Activated CD8-positive, alpha-beta memory T cell treated with anti-CD3 and anti-CD28 coated beads, Interleukin-2, amount 10 ng/mL, durations not matched to agents 7 days and 5 days (primary cell): Measurements from ENCODE around the gene SLC26A11. TPM values are rescaled to one million over a fixed set of nuclear protein-coding genes. Genes with fewer than 3 reads are reported as not detected.
A peak's percentile ranks its signal among the peaks of the same experiment; 100 is the strongest.
"Not testable (repeated sequence)": the region's sequence is repeated elsewhere in the genome, so short reads cannot be mapped to it uniquely, and the experiment has no call there.

Source experiments
- ATAC-seq: fragments of 150-1000 bp; cut with Tn5 transposase; one replicate; pipeline ENCODE4 v1.10.0; 2021; ENCODE audit warnings: moderate library complexity
- CTCF ChIA-PET: fragments of 350-600 bp; sonication (Branson Sonifier 250); formaldehyde crosslinking; loops from one replicate; lab custom pipeline; 2021; ENCODE audit warnings: antibody characterized with exemption; lab: Charles Lee
- DNase-seq: peaks from one replicate; pipeline ENCODE4 v3.0.0-alpha.2; 2020
- H3K27ac Mint-ChIP-seq: one replicate; pipeline ENCODE4 v1.8.0; 2021; ENCODE audit warnings: mild to moderate bottlenecking, mixed read lengths
- H3K27me3 Mint-ChIP-seq: one replicate; pipeline ENCODE4 v1.8.0; 2021; ENCODE audit warnings: mixed read lengths
- H3K36me3 Mint-ChIP-seq: one replicate; pipeline ENCODE4 v1.8.0; 2021; ENCODE audit warnings: mild to moderate bottlenecking, mixed read lengths
- H3K4me1 Mint-ChIP-seq: one replicate; pipeline ENCODE4 v1.8.0; 2021; ENCODE audit warnings: mixed read lengths
- H3K4me3 Mint-ChIP-seq: one replicate; pipeline ENCODE4 v1.8.0; 2021; ENCODE audit warnings: mild to moderate bottlenecking, moderate library complexity, mixed read lengths
- H3K9me3 Mint-ChIP-seq: one replicate; pipeline ENCODE4 v1.8.0; 2022; ENCODE audit warnings: low read depth, mixed read lengths
- total RNA-seq, 2 experiments: library from RNA; stranded (reverse); gene quantifications; one replicate each; pipeline ENCODE4 v1.2.3, GENCODE V29; 2021

The SLC26A11 gene
- total RNA-seq, 2 experiments from 2014 or later = 4.3 to 8.6 TPM

- Mint-ChIP-seq H3K4me3 (no peak overlapping the region), H3K27ac (no peak overlapping the region), H3K27me3 (peaks cover 7% of the 10 kb centered on the region), H3K36me3 (no peaks in the 10 kb centered on the region), H3K4me1 (peaks cover 5% of the 10 kb centered on the region), H3K9me3 (no peaks in the 10 kb centered on the region)
- no peak for ATAC-seq
- CTCF ChIA-PET = no interaction called here
- no peak for DNase-seq
Observed at GRCh38 chr17:80185968-80186367, 34.3 kb upstream of the SLC26A11 start.

GRCh38 chr17:80187090-80187489 is 33.1 kb upstream of the SLC26A11 start:
- CTCF ChIA-PET = interaction anchor here (1.4 kb wide), 1 partner anchor 9 kb away, joined by 3 read pairs; no protein-coding TSS in a partner anchor
- Mint-ChIP-seq H3K4me3 (no peak overlapping the region), H3K27ac (no peak overlapping the region), H3K27me3 (peaks cover 12% of the 10 kb centered on the region), H3K9me3 (no peaks in the 10 kb centered on the region), H3K4me1 (peaks cover 5% of the 10 kb centered on the region), H3K36me3 (no peaks in the 10 kb centered on the region)
- ATAC-seq = no peak
- DNase-seq = no peak

GRCh38 chr17:80187515-80187941 is 32.7 kb upstream of the SLC26A11 start:
- no peak overlapping the region for H3K27ac Mint-ChIP-seq
- H3K27me3 Mint-ChIP-seq = peaks cover 14% of the 10 kb centered on the region
- peaks cover 5% of the 10 kb centered on the region for H3K4me1 Mint-ChIP-seq
- no peak overlapping the region for H3K4me3 Mint-ChIP-seq
- H3K9me3 Mint-ChIP-seq = no peaks in the 10 kb centered on the region
- no peaks in the 10 kb centered on the region for H3K36me3 Mint-ChIP-seq
- ATAC-seq (no peak), DNase-seq (no peak)
- CTCF ChIA-PET = interaction anchor here (1.4 kb wide), 1 partner anchor 8 kb away, joined by 3 read pairs; no protein-coding TSS in a partner anchor

GRCh38 chr17:80189611-80190010 is 30.6 kb upstream of the SLC26A11 start:
- Mint-ChIP-seq H3K36me3 (no peaks in the 10 kb centered on the region), H3K27me3 (peaks cover 24% of the 10 kb centered on the region)
- CTCF ChIA-PET = no interaction called here

GRCh38 chr17:80190716-80191115 is 29.5 kb upstream of the SLC26A11 start:
- H3K27ac Mint-ChIP-seq = no peak overlapping the region
- CTCF ChIA-PET = no interaction called here
- no peak overlapping the region for H3K4me3 Mint-ChIP-seq
- no peak for DNase-seq
- H3K4me1 Mint-ChIP-seq = peaks cover 5% of the 10 kb centered on the region
- H3K27me3 Mint-ChIP-seq = peaks cover 24% of the 10 kb centered on the region
- H3K36me3 Mint-ChIP-seq = no peaks in the 10 kb centered on the region
- ATAC-seq = no peak
- no peaks in the 10 kb centered on the region for H3K9me3 Mint-ChIP-seq

More at GRCh38 chr17:80189611-80190010, 30.6 kb upstream of the SLC26A11 start:
- Mint-ChIP-seq H3K9me3 (no peaks in the 10 kb centered on the region), H3K27ac (no peak overlapping the region), H3K4me3 (no peak overlapping the region), H3K4me1 (peaks cover 5% of the 10 kb centered on the region)
- no peak for DNase-seq
- no peak for ATAC-seq

- Mint-ChIP-seq H3K4me1 (peaks cover 5% of the 10 kb centered on the region), H3K27me3 (peaks cover 26% of the 10 kb centered on the region), H3K9me3 (no peaks in the 10 kb centered on the region), H3K4me3 (no peak overlapping the region), H3K36me3 (no peaks in the 10 kb centered on the region), H3K27ac (no peak overlapping the region)
- CTCF ChIA-PET = no interaction called here
- ATAC-seq (no peak), DNase-seq (no peak)
Observed at GRCh38 chr17:80191192-80191591, 29.0 kb upstream of the SLC26A11 start.

- DNase-seq (no peak), ATAC-seq (no peak)
- Mint-ChIP-seq H3K9me3 (no peaks in the 10 kb centered on the region), H3K4me3 (no peak overlapping the region), H3K36me3 (no peaks in the 10 kb centered on the region), H3K4me1 (peaks cover 5% of the 10 kb centered on the region), H3K27ac (no peak overlapping the region), H3K27me3 (peaks cover 25% of the 10 kb centered on the region)
- CTCF ChIA-PET = no interaction called here
Observed at GRCh38 chr17:80191865-80192661, 28.2 kb upstream of the SLC26A11 start.

- no peak overlapping the region for H3K27ac Mint-ChIP-seq
- ATAC-seq (no peak), DNase-seq (no peak)
- H3K9me3 Mint-ChIP-seq = no peaks in the 10 kb centered on the region
- H3K27me3 Mint-ChIP-seq = peaks cover 20% of the 10 kb centered on the region
- CTCF ChIA-PET = interaction anchor here (0.8 to 4.1 kb wide), 22 partner anchors 11 to 189 kb away, joined by 3 to 50 read pairs (median 5); no protein-coding TSS in a partner anchor
- no peak overlapping the region for H3K4me3 Mint-ChIP-seq
- H3K36me3 Mint-ChIP-seq = no peaks in the 10 kb centered on the region
- H3K4me1 Mint-ChIP-seq = no peaks in the 10 kb centered on the region
Observed at GRCh38 chr17:80195141-80195540, 25.1 kb upstream of the SLC26A11 start.

- ATAC-seq (peak; percentile 64), DNase-seq (peak; percentile 60)
- no peaks in the 10 kb centered on the region for H3K4me1 Mint-ChIP-seq
- H3K27ac Mint-ChIP-seq = no peak overlapping the region
- no peak overlapping the region for H3K4me3 Mint-ChIP-seq
- H3K27me3 Mint-ChIP-seq = peaks cover 20% of the 10 kb centered on the region
- H3K36me3 Mint-ChIP-seq = no peaks in the 10 kb centered on the region
- H3K9me3 Mint-ChIP-seq = no peaks in the 10 kb centered on the region
- CTCF ChIA-PET = interaction anchor here (0.6 to 4.1 kb wide), 38 partner anchors 9 to 190 kb away, joined by 3 to 50 read pairs (median 4); partner anchors contain the start of genes GAA, SGSH and SLC26A11
Observed at GRCh38 chr17:80195671-80196529, 24.3 kb upstream of the SLC26A11 start.

GRCh38 chr17:80196652-80197051 is 23.6 kb upstream of the SLC26A11 start:
- CTCF ChIA-PET = interaction anchor here (1.0 to 4.1 kb wide), 15 partner anchors 10 to 134 kb away, joined by 3 to 50 read pairs (median 6); partner anchors contain the start of genes GAA, SGSH and SLC26A11
- ATAC-seq = no peak
- no peaks in the 10 kb centered on the region for H3K9me3 Mint-ChIP-seq
- H3K36me3 Mint-ChIP-seq = no peaks in the 10 kb centered on the region
- H3K4me3 Mint-ChIP-seq = no peak overlapping the region
- H3K27ac Mint-ChIP-seq = no peak overlapping the region
- peaks cover 17% of the 10 kb centered on the region for H3K27me3 Mint-ChIP-seq
- DNase-seq = no peak
- H3K4me1 Mint-ChIP-seq = no peaks in the 10 kb centered on the region

- CTCF ChIA-PET = interaction anchor here (4.1 kb wide), 1 partner anchor 55 kb away, joined by 50 read pairs; no protein-coding TSS in a partner anchor
Observed at GRCh38 chr17:80198144-80198661, 22.0 kb upstream of the SLC26A11 start.

GRCh38 chr17:80199295-80199694 is 20.9 kb upstream of the SLC26A11 start:
- H3K27ac Mint-ChIP-seq, H3K9me3 Mint-ChIP-seq, H3K36me3 Mint-ChIP-seq, ATAC-seq, H3K27me3 Mint-ChIP-seq, DNase-seq, H3K4me1 Mint-ChIP-seq, H3K4me3 Mint-ChIP-seq: not testable (repeated sequence)
- CTCF ChIA-PET = interaction anchor here (0.6 to 1.5 kb wide), 2 partner anchors 53 to 98 kb away, joined by 3 to 5 read pairs; partner anchors contain the start of gene GAA

More at GRCh38 chr17:80198144-80198661, 22.0 kb upstream of the SLC26A11 start:
- H3K27ac Mint-ChIP-seq = no peak overlapping the region
- no peaks in the 10 kb centered on the region for H3K4me1 Mint-ChIP-seq
- ATAC-seq (no peak), DNase-seq (no peak)
- H3K9me3 Mint-ChIP-seq = no peaks in the 10 kb centered on the region
- H3K36me3 Mint-ChIP-seq = no peaks in the 10 kb centered on the region
- no peak overlapping the region for H3K4me3 Mint-ChIP-seq
- peaks cover 9% of the 10 kb centered on the region for H3K27me3 Mint-ChIP-seq

GRCh38 chr17:80201446-80201845 is 18.8 kb upstream of the SLC26A11 start:
- Mint-ChIP-seq H3K4me3 (no peak overlapping the region), H3K9me3 (no peaks in the 10 kb centered on the region), H3K27ac (no peak overlapping the region), H3K27me3 (no peaks in the 10 kb centered on the region), H3K4me1 (no peaks in the 10 kb centered on the region), H3K36me3 (no peaks in the 10 kb centered on the region)
- DNase-seq (no peak), ATAC-seq (no peak)
- CTCF ChIA-PET = no interaction called here
